Mucosa of stomach (tissue), 1 donor: ENCODE measurements around the gene OR4K1.
"Not testable (repeated sequence)": the region's sequence is repeated elsewhere in the genome, so short reads cannot be mapped to it uniquely, and the experiment has no call there.

ENCODE experiments used
- H3K27me3 ChIP-seq: one replicate; pipeline ENCODE4 v1.7.0; 2013; ENCODE audit warnings: mild to moderate bottlenecking, low read length; ENCODE audit not compliant: control insufficient read depth, insufficient read depth
- H3K36me3 ChIP-seq: one replicate; pipeline ENCODE4 v1.7.0; 2013; ENCODE audit warnings: low read length; ENCODE audit not compliant: control insufficient read depth, insufficient read depth
- H3K4me1 ChIP-seq: one replicate; pipeline ENCODE4 v1.7.0; 2013; ENCODE audit warnings: mild to moderate bottlenecking, low read length; ENCODE audit not compliant: control insufficient read depth, insufficient read depth
- H3K4me3 ChIP-seq: one replicate; pipeline ENCODE4 v1.7.0; 2013; ENCODE audit warnings: low read length
- H3K9ac ChIP-seq: one replicate; pipeline ENCODE4 v1.7.0; 2013; ENCODE audit warnings: mild to moderate bottlenecking, low read length, moderate library complexity
- H3K9me3 ChIP-seq: one replicate; pipeline ENCODE4 v1.7.0; 2013; ENCODE audit warnings: mild to moderate bottlenecking, low read length, moderate library complexity; ENCODE audit not compliant: control insufficient read depth
- donor health status: Pancreatic carcinoma.

Gene OR4K1

GRCh38 chr14:19949218-19949617 lies 18.5 kb downstream of the OR4K1 start:
- Histone ChIP-seq H3K9me3 (no peaks in the 10 kb centered on the region), H3K27me3 (no peaks in the 10 kb centered on the region), H3K4me1 (no peaks in the 10 kb centered on the region), H3K36me3 (no peaks in the 10 kb centered on the region), H3K4me3 (no peak overlapping the region), H3K9ac (no peak overlapping the region)

GRCh38 chr14:19969735-19970134 lies 39.0 kb downstream of the OR4K1 start:
- not testable (repeated sequence) for H3K9me3 ChIP-seq, H3K36me3 ChIP-seq, H3K9ac ChIP-seq, H3K4me1 ChIP-seq, H3K4me3 ChIP-seq, H3K27me3 ChIP-seq

GRCh38 chr14:19974844-19975243 lies 44.1 kb downstream of the OR4K1 start:
- no peak overlapping the region for H3K4me3 ChIP-seq
- no peaks in the 10 kb centered on the region for H3K4me1 ChIP-seq
- no peaks in the 10 kb centered on the region for H3K9me3 ChIP-seq
- no peak overlapping the region for H3K9ac ChIP-seq
- no peaks in the 10 kb centered on the region for H3K27me3 ChIP-seq
- H3K36me3 ChIP-seq, result no peaks in the 10 kb centered on the region

GRCh38 chr14:19975291-19975690 lies 44.6 kb downstream of the OR4K1 start, which contains the start of gene OR4K15:
TSS of gene OR4K15 (plus strand) at chr14:19975591. CDS start at chr14:19975591, 0 bp downstream.
- H3K27me3 ChIP-seq, result no peaks in the 10 kb centered on the region
- H3K9me3 ChIP-seq, result no peaks in the 10 kb centered on the region
- no peak within 1 kb of the TSS for H3K9ac ChIP-seq

More at GRCh38 chr14:19975291-19975690, 44.6 kb downstream of the OR4K1 start, which contains the start of gene OR4K15:
- Histone ChIP-seq H3K36me3 (no peaks in the 10 kb centered on the region), H3K4me1 (no peaks in the 10 kb centered on the region), H3K4me3 (no peak within 1 kb of the TSS)
